ENCODE data around the gene LOXL1.
A peak's percentile ranks its signal among the peaks of the same experiment; 100 is the strongest.

LOXL1 gene

DNA sequence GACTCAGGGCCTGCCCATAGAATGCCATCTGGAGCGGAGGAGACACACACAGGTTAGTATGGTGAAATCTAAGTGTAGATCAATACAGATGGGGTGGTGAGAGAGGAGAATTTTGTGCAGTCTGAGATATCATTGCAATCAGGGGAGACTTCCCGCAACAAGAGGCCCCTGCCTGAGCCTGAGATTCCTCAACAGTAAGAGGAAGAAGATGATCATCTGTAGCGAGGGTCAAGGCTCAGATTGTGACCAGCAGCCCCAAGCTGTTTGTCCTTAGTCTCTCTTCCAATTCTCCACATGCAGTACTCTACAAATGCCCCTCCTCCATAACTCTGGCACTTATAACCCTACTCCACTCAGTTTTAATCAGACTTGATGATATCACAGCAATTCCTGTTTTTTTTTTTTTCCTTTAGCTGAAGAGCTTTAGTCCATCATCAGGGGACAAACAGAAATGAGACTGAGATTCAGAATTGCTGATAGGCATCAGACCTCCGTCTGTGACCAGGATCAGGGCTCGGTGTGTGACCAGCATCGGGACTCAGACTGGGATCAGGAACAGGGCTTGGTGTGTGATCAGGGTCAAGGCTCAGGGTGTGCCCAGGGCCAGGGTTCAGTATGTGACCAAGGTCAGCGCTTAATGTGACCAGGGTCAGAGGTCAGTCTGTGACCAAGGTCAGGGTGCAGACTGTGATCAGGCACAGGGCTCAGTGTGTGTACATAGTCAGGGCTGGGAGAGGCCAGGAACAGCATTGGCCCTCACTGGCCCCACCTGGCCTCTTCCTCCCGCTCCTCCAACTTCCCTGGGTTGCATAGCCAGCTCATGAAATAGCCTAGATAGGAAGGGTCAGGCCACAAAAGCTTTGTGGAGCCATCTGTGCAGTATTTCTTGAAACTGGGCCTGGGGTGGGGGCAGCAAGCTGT is 14.1 kb downstream of the LOXL1 start:
- no peak for DNase-seq

DNA sequence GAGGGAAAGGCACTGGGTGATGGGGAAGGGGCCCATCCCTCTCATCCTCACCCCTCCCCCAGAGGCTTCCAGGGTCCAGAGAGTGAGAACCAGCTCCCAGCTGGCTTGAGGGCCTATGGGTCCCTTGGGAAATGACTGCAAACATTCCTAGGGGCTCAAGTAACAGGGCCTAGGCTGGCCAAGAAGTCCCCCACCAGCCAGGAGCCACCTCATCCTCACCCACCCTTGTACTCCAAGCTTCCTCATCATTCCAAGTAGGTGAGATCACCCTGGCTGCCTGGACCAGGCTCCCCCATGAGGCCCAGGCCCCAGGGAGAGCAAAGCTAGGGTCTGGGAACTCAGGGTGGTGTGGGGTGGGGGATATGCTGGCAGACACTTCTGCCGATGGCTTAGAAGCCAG is 14.8 kb downstream of the LOXL1 start:
- DNase-seq = no peak

DNA sequence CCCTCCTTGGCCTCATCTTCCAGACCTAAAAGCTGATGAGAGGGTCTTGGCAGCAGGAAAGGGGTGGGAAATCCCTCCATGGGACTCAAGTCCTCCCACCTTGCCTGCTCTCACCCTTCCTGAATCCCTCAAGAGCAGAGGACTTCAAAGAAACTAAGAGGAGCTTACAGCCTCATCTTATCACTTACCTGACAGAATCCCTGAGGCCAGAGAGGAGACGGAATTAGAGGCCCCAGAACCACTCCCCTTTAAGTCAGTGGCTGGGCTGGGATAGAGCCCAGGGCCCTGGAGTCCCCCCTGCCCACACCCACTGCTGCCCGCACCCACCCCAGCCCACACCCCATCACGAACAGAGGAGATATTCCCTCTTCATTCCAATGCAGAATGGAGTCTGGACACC is 15.2 kb downstream of the LOXL1 start:
- DNase-seq = no peak

DNA sequence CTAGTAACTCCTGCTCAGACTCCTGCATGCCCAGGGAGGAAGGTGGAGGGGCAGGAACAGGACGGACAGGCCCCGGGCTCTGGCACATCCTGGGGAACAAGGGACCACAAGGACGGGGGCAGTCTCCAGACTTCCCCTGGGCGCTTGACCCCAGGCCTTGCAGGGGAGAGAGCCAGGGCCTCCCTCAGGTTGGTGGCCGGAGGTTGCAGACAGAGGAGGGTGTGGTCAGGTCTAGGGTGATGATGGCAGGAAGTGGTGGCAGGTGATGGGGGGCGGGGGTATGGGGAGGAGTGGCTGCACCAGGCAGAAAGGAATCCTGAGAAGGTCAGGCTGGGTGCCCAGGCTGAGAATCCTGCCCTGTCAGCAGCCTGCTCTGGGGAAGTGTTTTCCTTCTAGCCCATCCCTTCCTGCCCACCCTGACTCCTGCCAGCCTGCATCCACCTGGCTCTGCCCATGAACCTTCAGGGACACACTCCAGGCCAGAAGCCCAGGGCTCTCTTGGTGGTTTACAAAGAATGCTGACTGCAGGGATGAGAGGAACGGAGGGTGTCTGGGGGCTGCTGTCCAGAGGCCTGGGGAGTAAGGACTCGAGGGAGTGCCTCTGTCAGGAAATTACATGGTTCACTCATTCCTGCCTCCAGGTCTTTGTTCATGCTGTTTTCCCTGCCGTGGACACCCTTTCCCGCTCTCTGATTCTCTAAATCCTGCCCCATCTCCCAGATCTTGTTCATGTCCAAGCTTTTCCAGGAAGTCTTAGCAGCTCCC is 15.8 kb downstream of the LOXL1 start:
- no peak for DNase-seq

DNA sequence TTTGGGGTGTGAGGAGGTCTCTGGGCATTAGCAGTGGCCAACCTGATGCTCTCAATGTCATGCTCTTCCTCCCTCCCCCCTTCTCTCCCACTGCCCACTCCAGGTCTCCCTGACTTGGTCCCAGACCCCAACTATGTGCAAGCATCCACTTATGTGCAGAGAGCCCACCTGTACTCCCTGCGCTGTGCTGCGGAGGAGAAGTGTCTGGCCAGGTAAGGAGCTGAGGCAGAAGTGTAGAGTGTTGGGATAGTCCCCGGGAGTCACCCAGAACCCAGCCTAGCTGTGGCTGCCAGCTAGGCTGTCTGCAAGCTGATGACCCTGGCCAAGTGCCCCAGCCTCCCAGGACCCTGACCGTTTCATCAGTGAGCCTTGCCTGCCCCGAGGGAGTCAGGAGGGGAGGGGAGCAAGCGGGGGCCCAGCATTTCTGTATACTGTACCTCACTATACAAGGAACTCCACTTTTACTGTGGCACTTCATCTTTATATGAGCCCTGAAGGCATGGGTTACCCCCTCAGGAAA is 16.5 kb downstream of the LOXL1 start:
- DNase-seq = no peak

DNA sequence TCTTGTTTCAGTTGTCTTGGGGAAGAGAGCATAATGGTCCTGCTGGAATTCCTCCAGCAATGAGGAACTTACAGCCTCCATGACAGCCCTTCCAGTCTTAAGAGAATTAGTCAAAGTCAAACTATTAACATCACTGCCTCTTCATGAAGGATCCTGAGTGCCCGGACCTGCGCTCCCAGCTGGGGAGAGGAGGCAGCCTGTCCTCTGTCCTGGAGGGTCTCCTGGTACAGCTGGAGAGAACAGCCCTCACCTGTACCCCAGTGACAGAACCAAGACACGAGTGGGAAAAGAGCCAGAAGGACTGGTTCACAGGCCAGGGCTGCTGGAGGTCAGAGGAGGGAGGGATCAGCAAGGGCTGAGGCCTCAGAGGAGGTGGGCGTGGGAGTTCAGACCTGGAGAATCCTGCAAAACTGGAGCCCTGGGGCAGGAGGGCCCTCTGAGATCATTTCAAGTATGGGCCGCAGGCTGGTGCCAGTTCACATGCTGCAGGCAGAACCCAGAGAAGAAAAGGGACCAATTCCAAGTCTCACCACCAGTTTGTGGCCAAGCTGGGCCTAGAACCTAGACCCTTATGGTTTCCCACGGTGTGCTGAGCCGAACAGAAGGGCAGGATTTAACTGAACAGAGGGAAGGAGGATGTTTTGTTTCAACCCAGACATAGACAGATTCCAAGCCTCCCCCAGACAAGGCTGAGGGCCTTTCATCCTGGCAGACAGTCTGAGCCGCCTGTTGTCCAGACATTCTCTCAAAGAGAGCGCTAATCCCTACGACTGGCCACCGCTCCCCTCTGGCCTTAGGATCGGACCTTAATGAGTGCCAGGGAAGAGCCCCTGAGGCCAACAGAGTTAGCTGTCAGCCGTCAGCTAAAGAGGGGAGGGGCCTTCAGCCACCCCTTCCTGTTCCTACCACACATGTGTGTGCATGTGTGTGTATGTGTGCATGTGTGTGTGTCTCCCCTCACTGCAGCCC is 18.2 kb downstream of the LOXL1 start:
- DNase-seq = no peak

DNA sequence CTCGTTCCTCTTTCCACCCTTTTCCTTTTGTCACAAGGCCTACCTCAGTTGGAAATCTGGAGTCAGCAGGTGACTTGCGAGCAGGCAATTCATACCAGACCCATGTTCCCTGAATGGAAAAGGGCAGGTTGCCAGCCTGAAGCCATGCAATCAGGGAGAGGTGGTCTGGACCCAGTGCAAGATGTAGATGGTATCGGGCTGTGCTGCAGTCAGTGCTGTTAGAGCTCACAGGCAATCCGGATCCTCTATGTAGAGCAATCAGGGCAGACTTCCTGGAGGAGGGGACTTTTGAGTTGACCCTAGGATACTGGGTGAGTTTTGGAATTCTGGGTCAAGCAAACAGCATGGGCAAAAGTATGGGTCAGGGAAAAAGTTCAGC is 18.9 kb downstream of the LOXL1 start:
- DNase-seq = no peak

DNA sequence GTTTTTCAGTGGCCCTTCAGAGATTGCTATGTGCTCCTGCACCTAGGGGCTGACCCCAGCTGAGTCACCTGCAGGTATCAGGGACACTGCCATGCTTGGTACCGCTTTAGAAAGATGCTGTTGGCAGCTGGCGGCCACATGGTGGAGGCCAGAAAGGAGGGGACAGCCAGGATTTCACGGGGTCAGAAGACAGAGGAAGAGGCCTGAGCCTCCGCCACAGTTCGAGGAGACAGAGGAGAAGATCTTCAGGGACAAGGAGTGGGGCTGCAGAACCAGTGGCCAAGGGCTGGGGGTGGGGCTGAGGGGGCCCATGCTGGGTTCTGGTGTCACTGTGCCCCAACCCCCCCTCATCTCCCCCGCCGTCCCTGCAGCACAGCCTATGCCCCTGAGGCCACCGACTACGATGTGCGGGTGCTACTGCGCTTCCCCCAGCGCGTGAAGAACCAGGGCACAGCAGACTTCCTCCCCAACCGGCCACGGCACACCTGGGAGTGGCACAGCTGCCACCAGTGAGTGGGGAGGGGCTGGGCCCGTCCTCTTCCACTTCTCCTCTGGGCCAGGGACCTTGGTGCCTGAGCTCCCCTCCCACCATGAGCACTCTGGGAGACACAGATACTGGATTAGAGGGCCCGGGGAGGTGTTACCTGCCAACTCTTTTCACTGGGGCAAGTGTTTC is 19.9 kb downstream of the LOXL1 start:
- no peak for DNase-seq

DNA sequence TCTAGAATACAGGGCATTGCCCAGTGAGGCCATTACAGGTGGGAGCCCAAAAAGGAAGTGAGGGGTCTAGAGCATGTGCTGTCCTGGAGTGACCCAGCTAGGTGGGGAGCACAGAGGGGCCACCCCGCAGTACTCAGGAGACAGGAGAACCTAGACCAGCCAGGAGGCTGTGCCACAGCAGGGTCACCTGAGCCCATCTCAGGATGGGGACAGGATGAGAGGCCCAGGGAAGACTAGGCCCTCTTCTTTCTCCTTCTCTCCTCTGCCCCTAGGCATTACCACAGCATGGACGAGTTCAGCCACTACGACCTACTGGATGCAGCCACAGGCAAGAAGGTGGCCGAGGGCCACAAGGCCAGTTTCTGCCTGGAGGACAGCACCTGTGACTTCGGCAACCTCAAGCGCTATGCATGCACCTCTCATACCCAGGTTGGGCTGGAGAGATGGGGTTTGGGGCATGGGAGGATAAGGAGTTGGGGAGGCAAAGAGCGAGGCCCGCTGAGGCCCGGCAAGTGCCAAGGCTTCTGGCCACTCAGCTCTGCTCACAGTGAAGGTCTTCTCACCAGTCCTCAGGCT is 20.6 kb downstream of the LOXL1 start:
- DNase-seq = no peak

DNA sequence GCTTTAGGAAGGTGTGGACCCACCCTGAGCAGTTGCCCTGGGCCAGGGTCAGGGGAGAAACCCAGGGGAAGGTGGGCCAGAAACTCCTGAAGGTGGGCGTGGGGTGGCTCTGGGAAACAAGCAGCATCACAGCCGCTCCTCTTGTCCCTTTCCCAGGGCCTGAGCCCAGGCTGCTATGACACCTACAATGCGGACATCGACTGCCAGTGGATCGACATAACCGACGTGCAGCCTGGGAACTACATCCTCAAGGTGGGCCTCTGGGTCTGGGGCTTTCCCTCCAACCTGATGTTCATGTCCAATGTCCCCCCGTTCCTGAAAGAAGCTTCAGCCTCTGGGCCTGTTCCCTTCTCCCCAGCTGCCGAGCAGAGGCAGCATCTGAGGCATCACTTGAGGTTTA is 21.4 kb downstream of the LOXL1 start:
- no peak for DNase-seq

DNA sequence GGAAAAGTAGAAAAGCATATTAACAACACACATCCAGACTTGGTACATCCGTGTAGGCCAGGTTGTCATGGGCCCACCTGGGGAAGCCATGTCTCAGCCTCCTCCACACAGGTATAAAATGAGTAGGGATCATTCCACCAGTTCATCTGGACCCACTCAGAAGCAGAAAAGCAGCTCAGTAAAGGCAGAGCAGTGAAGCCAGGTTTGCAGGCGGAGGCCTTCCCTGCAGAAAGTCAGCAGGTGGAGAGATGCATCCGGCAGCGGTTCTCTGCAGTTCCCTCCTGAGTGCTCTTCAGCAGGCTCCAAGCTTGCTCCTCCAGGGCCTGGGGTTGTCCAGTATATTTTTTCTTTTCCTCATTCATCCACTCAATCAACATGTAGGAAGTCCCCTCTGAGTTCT is 22.1 kb downstream of the LOXL1 start:
- DNase-seq = no peak

DNA sequence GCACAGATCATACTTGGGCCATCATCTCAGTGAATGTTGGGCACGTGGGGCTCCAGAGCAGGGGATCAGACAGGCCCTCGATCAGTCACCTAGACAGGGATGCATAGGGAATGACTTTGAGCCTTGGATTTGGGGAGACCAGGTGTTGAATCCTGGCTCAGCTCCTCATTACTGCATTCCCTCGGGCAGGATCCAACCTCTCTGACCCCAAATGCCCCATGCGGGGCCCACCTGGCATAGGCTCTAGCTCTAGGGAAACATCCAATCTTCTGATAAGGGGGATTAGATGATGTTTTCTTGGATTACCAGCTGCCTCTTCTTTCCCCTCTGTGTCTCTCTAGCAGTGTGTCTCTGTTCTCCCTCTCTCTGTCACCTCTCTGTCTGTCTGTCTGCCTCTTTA is 22.7 kb downstream of the LOXL1 start:
- DNase-seq = no peak

DNA sequence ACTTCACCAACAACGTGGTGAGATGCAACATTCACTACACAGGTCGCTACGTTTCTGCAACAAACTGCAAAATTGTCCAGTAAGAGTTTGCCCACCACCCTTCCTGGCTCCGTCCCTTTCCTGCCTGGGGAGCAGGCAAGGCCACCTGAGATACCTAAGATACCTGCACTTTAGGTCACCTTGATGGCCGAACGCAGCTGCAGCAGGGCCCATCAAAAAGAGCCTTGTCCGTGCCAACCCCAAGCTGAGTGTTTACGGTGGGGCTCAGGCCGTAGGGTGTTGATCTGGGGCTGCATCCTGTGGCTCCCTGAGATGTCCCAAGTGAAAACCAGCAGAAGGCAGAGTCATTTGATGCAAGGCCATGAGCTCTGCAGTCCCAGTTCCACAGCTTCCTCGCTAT is 23.2 kb downstream of the LOXL1 start:
- no peak for DNase-seq

DNA sequence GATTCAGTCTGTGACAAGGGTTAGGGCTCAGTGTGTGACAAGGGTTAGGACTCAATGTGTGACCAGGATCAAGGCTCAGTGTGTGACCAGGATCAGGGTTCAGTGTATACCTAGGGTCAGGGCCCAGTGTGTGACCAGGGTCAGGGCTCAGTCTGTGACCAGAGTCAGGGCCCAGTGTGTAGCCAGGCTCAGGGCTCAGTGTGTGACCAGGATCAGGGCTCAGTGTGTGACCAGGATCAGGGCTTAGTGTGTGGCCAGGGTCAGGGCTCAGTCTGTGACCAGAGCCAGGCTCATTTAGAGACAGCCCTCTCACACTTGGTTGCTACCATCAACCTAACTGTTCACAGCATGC is 24.2 kb downstream of the LOXL1 start:
- no peak for DNase-seq

DNA sequence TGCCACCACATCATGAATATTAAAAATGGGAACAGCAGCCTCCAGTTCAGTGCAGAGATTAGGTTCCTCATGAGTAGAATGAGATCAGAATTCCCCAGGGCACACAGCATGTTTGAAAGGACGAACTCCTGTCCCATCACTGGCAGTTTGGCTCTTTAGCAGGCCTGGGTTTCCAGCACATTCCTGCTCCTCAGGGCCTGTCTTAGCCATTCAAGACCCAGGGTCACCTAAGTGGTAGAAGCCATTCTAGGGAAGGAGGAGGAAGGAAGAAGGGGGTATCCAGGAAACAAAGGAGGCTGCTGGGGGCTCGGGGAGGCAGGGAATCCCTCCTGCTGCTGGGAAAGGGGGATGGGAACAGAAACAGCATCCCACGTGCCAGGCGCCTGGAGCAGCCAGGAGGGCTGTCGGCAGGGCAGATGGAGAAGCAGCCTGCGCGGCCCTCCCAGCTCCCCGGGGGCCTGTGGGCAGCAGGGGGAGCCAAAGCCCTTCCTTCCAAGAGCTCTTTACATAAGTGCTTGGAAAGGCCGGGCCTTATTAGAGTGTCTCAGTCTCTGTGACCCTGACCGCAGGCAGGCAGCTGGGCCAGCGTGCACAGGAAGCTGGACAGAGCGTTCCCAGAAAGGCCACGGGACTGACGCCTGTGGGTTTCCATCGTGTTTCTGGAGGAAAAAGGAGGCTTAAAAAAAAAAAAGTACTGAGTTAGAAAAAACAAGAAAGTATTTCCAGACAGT is 24.7 kb downstream of the LOXL1 start:
- DNase-seq = peak; percentile 90 to 93

DNA sequence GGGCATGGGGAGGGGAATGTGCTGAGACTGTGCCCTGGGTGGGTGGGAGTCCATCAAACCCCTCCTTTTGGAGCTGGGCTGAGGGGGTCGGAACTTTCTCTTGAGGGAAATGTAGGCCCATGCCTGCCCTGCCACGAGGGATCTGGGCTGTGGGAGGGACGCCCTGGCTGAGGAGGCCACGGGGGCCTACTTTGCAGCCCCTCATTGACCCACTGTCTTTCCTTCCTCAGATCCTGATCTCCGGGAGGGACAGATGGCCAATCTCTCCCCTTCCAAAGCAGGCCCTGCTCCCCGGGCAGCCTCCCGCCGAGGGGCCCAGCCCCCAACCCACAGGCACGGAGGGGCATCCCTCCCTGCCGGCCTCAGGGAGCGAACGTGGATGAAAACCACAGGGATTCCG is 25.3 kb downstream of the LOXL1 start:
- no peak for DNase-seq

DNA sequence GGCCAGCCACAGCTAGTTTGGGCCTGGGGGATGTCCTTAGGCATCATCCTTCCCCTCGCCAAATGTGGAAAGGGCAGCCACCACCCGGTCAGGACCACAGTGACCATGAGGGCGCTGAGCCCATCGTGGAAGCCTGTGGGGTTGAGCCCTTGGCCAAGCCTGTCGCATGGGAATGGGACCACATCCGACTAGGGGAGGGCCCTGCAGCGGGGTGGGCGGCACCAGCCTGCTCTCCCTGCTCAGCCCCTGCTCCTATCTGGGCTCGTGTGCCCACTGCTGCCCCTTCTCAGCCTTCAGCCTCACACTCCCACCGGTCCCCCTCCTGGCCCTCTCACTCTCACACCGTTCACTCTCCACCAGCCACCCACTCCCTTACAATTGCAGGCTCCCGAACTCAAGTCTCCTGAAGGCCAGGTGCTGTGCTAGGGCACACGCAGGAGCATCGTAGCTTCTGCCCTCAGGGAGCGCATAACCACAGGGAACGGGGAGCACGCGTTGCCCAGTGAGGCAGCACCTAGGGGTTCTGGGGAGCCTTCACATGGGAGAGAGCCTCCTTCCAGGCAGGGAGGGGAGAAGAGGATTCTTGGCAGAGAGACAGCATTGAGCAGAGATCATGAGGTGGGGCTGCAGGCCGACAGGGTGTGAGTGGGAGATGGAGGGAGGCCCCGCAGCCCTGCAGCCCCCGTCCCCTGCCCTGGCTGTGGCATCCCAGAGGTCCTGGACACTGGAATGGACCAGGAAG is 26.1 kb downstream of the LOXL1 start:
- no peak for DNase-seq

DNA sequence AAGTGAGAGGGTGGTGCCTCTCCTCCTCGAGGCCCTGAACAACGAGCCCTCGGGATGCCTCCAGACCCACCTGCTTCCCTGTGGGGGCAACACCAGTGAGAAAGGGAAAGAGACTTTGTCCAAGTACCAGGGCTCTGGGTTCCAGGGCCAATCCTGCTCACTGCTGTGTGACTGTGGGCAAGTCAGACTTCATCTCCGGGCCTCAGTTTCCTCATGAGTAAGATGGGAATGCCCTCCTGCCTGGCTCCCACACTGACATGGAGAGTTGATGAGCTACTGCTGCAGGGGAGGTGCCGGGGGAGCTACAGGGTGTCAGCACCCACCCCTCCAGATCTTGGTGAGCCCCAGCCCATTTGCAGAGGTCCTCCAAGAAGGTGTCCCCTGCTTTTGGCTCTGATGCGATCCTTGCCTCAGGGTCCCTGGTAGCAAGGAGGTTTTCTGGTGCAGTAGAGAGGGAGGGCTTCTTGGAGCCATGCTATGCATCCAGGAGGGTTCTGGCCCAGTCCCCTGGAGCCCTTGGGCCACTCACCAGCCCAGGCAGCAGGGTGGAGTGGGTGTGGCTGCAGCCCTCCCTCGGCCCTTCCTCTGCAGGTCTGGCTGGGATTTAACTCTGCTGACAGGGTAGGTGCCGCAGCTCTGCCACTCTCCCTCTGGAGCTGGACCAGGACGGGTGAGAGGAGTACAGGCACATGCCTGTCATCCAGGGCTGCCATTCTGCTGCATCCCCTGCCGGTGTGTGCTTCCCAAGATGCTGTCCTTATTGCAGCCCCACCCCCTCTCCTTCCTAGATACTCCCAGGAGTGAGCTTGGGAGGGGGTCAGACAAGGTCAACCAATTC is 26.9 kb downstream of the LOXL1 start:
- no peak for DNase-seq

All from SW 1271 (cell line).